SW480 (cell line): ENCODE results near the gene GAA.
"Not testable (repeated sequence)": the region's sequence is repeated elsewhere in the genome, so short reads cannot be mapped to it uniquely, and the experiment has no call there.

ENCODE experiments used
- DNase-seq: peaks from one replicate; pipeline ENCODE4 v3.0.0-alpha.2; 2016; ENCODE audit warnings: low spot score

GAA gene

DNA sequence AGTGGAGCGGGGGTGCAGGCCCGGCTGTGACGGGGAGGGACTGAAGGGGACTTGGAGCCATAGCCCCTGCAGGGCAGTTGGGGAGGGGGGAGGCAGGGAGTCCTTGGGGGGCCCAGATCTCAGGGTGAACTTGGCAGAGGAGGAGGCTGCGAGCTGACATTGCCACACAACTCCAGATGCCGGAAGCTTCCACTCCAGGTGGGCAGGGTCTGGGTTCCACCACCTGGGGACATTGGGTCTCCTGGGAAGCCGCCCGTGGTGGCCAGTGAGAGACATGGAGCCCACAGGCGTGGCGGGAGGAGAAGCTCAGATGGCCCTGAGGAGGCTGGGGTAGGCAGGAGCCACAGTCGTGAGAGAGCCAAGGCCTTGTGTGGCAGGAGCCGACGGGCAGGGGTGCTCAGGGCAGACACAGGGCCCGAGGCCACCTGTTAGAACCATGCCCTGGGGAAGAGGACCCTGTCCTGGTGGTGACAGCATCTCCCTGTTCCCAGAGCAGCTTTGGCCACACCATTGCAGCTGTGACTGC is 18.2 kb upstream of the GAA start:
- DNase-seq: no peak

GRCh38 chr17:80084773-80085172 is 16.6 kb upstream of the GAA start:
- no peak for DNase-seq

- no peak for DNase-seq
These were observed 15.3 kb upstream of the GAA start for GRCh38 chr17:80086081-80086480.

DNA sequence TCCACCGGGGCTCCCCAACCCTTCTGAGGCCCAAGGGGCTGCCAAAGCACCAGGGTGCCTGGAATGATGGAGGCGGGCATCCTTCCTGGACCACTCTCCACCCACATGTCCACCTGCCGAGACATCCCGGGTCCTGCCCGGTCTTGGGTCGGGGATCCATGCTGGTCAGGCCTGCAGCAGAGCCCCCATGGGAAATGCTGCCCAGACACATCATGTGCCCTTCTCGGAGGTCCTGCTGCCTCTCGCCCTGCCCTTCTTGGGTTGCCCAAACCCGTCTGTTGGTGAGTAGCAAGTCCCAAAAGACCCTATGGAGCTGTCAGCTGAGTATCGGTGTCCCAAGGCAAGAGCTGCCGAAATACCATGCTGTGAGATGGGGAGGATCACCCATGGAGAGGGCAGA is 14.8 kb upstream of the GAA start:
- no peak for DNase-seq

DNA sequence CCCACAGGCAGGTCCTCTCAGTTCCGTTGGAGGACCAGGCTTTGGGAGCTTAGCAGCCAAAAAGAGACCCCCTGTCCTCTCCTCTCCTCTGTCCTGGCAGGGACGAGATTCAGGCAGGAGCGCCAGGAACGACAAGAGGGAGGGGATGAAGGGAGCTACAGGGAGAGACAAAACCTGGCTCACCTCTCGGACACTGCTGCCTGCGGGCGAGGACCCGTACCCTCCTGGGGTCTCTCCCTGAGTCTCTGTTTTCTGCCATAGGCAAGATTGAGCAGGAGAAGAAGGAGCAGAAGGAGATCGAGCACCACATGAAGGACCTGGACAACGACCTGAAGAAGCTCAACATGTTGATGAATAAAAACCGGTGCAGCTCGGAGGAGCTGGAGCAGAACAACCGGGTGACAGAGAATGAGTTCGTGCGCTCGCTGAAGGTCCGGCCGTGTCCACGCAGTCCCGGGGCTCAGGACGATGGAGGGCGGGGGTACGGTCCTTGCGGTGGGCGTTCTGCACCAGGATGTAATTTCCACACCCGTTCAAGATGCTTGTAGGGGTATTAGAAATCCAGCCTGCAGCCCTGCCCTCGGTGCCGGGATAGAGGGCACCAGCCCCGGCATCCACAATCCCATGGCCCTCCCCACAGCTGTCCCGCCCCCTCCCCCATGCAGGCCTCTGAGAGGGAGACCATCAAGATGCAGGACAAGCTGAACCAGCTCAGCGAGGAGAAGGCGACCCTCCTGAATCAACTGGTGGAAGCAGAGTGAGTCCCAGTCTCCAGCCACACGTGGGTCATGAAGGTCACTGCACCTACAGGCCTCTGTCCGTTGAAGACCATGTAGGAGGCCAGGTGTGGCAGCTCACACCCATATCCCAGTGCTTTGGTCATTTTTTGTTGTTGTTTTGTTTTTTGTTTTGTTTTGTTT is 13.8 kb upstream of the GAA start:
- DNase-seq: no peak

GRCh38 chr17:80089762-80090161 is 11.6 kb upstream of the GAA start:
- no peak for DNase-seq

DNA sequence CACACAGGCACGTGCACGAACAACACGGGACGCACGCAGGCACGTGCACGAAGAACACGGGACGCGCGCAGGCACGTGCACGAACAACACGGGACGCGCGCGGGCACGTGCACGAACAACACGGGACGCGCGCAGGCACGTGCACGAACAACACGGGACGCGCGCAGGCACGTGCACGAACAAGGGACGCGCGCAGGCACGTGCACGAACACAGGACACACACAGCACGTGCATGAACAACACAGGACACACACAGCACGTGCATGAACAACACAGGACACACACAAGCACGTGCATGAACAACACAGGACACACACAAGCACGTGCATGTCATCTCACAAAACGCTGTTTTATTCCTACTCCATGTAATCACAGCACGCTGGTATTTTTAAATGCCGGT is 11.2 kb upstream of the GAA start:
- DNase-seq: not testable (repeated sequence)

- DNase-seq: no peak
These were observed 10.0 kb upstream of the GAA start for GRCh38 chr17:80091376-80091775.

GRCh38 chr17:80092959-80093358 is 8.4 kb upstream of the GAA start:
- DNase-seq: no peak

GRCh38 chr17:80095038-80095843 is 6.1 kb upstream of the GAA start:
- no peak for DNase-seq

DNA sequence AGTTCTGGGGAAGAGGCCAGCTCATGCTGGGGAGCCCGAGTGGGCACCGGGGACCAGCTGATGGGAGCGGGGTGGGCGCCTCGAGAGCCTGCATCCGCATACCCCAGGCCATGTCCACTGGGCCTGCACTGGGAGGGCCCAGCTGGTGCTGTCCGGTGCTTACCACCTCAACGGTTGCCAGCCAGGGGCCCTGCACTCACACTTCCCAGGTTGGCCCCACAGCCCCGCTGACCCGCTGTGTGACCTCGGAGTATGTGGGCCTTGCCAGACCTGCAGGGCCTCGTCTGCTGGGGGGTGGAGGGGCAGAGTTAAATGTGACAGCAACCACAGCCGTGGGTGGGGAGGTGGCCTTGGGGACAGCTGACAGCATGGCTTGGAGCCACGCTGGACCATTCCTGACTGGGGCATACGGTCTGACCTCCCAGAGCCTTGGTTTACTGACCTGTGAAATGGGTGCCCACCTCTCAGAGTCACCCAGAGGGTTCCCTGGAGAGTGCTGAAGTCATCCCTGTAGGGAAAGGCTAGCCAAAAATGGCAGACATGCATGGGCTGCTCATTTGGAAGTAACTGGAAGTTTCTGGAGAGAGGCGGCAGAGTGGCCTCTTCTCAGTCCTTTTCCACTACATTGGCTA is 5.4 kb upstream of the GAA start:
- DNase-seq: no peak

DNA sequence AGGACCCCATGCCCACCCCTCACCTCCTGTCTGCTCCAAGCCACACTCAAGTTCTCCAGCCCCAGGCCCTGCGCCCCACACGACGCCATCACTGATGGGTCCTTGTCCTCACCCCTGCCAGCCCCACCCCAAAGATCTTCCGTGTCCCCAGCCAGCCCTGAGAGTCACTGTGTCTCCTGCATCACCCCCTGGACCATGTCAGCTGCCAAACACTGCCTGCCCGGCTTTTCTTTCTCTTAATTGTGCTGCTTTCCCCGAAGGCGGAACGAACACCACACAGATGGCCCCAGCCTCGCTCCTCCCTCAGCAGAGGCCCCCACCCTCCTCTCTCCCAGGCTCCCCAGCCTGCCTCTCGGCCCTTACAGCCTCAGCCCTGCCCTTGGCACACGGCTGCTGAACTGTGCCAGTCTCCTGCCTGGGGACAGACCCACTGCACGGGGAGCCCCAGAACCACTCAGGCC is 4.8 kb upstream of the GAA start:
- DNase-seq: no peak

- DNase-seq: no peak
These were observed 4.2 kb upstream of the GAA start for GRCh38 chr17:80097127-80097621.

GRCh38 chr17:80097844-80098691 is 3.3 kb upstream of the GAA start:
- no peak for DNase-seq

GRCh38 chr17:80099291-80100034 is 1.9 kb upstream of the GAA start:
- no peak for DNase-seq

GRCh38 chr17:80100035-80100323 is 1.4 kb upstream of the GAA start:
- DNase-seq: no peak

GRCh38 chr17:80101946-80102663 is 724 bp downstream of the GAA start:
- DNase-seq: peak; percentile 19

DNA sequence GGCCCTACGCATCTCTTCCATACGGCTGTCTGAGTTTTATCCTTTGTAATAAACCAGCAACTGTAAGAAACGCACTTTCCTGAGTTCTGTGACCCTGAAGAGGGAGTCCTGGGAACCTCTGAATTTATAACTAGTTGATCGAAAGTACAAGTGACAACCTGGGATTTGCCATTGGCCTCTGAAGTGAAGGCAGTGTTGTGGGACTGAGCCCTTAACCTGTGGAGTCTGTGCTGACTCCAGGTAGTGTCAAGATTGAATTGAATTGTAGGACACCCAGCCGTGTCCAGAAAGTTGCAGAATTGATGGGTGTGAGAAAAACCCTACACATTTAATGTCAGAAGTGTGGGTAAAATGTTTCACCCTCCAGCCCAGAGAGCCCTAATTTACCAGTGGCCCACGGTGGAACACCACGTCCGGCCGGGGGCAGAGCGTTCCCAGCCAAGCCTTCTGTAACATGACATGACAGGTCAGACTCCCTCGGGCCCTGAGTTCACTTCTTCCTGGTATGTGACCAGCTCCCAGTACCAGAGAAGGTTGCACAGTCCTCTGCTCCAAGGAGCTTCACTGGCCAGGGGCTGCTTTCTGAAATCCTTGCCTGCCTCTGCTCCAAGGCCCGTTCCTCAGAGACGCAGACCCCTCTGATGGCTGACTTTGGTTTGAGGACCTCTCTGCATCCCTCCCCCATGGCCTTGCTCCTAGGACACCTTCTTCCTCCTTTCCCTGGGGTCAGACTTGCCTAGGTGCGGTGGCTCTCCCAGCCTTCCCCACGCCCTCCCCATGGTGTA is 1.5 kb downstream of the GAA start:
- DNase-seq: no peak

DNA sequence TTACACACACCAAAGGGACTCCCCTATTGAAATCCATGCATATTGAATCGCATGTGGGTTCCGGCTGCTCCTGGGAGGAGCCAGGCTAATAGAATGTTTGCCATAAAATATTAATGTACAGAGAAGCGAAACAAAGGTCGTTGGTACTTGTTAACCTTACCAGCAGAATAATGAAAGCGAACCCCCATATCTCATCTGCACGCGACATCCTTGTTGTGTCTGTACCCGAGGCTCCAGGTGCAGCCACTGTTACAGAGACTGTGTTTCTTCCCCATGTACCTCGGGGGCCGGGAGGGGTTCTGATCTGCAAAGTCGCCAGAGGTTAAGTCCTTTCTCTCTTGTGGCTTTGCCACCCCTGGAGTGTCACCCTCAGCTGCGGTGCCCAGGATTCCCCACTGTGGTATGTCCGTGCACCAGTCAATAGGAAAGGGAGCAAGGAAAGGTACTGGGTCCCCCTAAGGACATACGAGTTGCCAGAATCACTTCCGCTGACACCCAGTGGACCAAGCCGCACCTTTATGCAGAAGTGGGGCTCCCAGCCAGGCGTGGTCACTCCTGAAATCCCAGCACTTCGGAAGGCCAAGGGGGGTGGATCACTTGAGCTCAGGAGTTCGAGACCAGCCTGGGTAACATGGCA is 2.2 kb downstream of the GAA start:
- no peak for DNase-seq
